Neural cell (in vitro differentiated cells): ENCODE measurements around the gene BAG5. TPM values are rescaled to one million over a fixed set of nuclear protein-coding genes. Genes with fewer than 3 reads are reported as not detected.

Experiments
- H2AFZ ChIP-seq: fragments of 200-600, 300-800 bp; sonication (generic), shearing (Covaris generic); 2 replicates; pipeline ENCODE4 v1.6.0; 2014; ENCODE audit warnings: low read depth, mild to moderate bottlenecking, antibody characterized with exemption, low read length, moderate library complexity
- H3F3A ChIP-seq: fragments of 200-600 bp; shearing (Covaris generic); 2 replicates; pipeline ENCODE4 v1.6.1; 2016; ENCODE audit warnings: mild to moderate bottlenecking, moderate library complexity, mixed read lengths, antibody characterized with exemption, low read length; ENCODE audit not compliant: insufficient read depth, poor library complexity, severe bottlenecking
- H3K27ac ChIP-seq: fragments of 200-600, 300-800 bp; sonication (generic), shearing (Covaris generic); 2 replicates; pipeline ENCODE4 v1.5.1; 2014; ENCODE audit warnings: mild to moderate bottlenecking, low read length, moderate library complexity
- H3K27me3 ChIP-seq: fragments of 300-800, 200-600 bp; sonication (generic), shearing (Covaris generic); 2 replicates; pipeline ENCODE4 v1.6.0; 2014; ENCODE audit warnings: mild to moderate bottlenecking, low read depth, low read length, moderate library complexity; ENCODE audit not compliant: insufficient read depth
- H3K36me3 ChIP-seq: fragments of 300-800, 200-600 bp; sonication (generic), shearing (Covaris generic); 2 replicates; pipeline ENCODE4 v1.5.1; 2014; ENCODE audit warnings: mild to moderate bottlenecking, antibody characterized with exemption, low read length, moderate library complexity; ENCODE audit not compliant: insufficient read depth
- H3K4me2 ChIP-seq: fragments of 300-800, 200-600 bp; sonication (generic), shearing (Covaris generic); 2 replicates; pipeline ENCODE4 v1.6.0; 2014; ENCODE audit warnings: mild to moderate bottlenecking, low read length
- H3K4me3 ChIP-seq: fragments of 300-800, 200-600 bp; sonication (generic), shearing (Covaris generic); 2 replicates; pipeline ENCODE4 v1.5.1; 2014; ENCODE audit warnings: mild to moderate bottlenecking, low read length, moderate library complexity
- H3K79me2 ChIP-seq: fragments of 200-600 bp; shearing (Covaris generic); replicated peaks from 2 replicates; pipeline ENCODE4 v1.6.0; 2014; ENCODE audit warnings: mild to moderate bottlenecking, low read length, moderate library complexity; ENCODE audit not compliant: insufficient read depth
- H3K9ac ChIP-seq: fragments of 300-800, 200-600 bp; sonication (generic), shearing (Covaris generic); 2 replicates; pipeline ENCODE4 v1.6.1; 2016; ENCODE audit warnings: mild to moderate bottlenecking, low read length, mixed read lengths
- H3K9me2 ChIP-seq: fragments of 200-600 bp; shearing (Covaris generic); 2 replicates; pipeline ENCODE4 v1.6.1; 2016; ENCODE audit warnings: mild to moderate bottlenecking, low read length, mixed read lengths; ENCODE audit not compliant: insufficient read depth
- H3K9me3 ChIP-seq: fragments of 200-600, 300-800 bp; sonication (generic), shearing (Covaris generic); 2 replicates; pipeline ENCODE4 v1.6.1; 2016; ENCODE audit warnings: mild to moderate bottlenecking, mixed run types, low read length, moderate library complexity, mixed read lengths
- H4K20me1 ChIP-seq: fragments of 200-600 bp; shearing (Covaris generic); 2 replicates; pipeline ENCODE4 v1.6.1; 2016; ENCODE audit warnings: mild to moderate bottlenecking, mixed run types; ENCODE audit not compliant: insufficient read depth
- EP300 ChIP-seq: fragments of 450-650 bp; conservative IDR thresholded peaks from 2 replicates; pipeline ENCODE4 v1.6.1; 2014; ENCODE audit warnings: antibody characterized with exemption, mild to moderate bottlenecking, moderate library complexity; ENCODE audit not compliant: poor library complexity, severe bottlenecking
- EZH2 ChIP-seq: fragments of 200-600, 300-800 bp; shearing (Covaris generic), sonication (generic); IDR thresholded peaks from 2 replicates; pipeline ENCODE4 v1.6.1; 2014; ENCODE audit warnings: antibody characterized with exemption, low read length, borderline replicate concordance, mild to moderate bottlenecking; ENCODE audit not compliant: insufficient read depth, poor library complexity, severe bottlenecking
- SMC3 ChIP-seq: fragments of 450-650 bp; conservative IDR thresholded peaks from 2 replicates; pipeline ENCODE4 v1.6.1; 2014; ENCODE audit warnings: antibody characterized with exemption, mild to moderate bottlenecking, moderate library complexity; ENCODE audit not compliant: poor library complexity
- polyA plus RNA-seq: library from polyadenylated mRNA; depleted of rRNA; stranded (reverse); fragments of >200 nt; gene quantifications from 2 replicates; pipeline ENCODE4 v1.2.3, GENCODE V29; 2014
- TF ChIP-seq, protein P1 (sequence below): IDR thresholded peaks from 2 replicates; pipeline ENCODE4 v1.6.1; 2012; ENCODE audit warnings: borderline replicate concordance
- TF ChIP-seq, protein P2 (sequence below): fragments of 450-650 bp; IDR thresholded peaks from 2 replicates; pipeline ENCODE4 v1.5.1; 2014; ENCODE audit warnings: antibody characterized with exemption, mild to moderate bottlenecking, moderate library complexity; ENCODE audit not compliant: poor library complexity, severe bottlenecking

The BAG5 gene
- polyA plus RNA-seq, 1 donor from 2014 or later: 25.5 TPM

DNA sequence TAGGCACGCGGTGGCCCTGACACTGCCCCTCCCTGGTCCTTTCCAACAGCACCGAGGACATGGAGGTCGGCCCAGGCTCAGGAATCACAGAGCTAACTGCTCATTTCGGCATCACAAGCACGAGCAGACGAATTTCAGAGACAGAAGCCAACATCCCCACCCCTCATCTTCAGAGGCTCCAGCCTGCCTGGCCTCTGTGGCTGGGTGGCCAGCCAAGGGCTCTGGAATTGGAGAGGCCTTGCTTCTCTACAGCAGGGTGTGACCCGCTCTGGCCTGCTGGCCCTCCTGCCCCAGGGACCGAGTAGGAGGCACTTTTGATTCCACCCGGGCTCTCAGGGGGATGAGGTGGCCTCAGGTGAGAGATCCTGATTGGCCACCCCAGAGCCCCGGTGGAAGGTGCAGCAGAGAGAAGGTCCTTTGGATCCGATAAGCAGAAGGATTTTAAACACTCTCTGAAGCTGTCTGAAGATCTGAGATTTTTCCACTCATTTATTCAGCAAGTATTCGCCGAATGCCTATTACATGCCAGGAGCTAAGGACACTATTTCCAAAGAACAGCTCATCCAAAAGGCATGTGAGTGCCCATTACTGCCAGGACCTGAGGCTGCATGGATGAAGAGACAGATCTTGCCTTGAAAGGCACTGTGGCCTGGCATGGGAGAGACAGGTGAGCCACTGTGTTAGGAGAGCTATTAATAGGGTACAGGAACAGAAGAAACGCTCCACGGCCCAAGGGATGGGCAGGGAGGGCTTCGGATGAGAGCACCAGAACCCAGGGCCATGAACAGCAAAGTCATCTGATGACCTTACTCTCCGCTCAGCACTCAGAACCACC lies 10.2 kb downstream of the BAG5 start (continued):
- TF ChIP-seq, protein P1, sequence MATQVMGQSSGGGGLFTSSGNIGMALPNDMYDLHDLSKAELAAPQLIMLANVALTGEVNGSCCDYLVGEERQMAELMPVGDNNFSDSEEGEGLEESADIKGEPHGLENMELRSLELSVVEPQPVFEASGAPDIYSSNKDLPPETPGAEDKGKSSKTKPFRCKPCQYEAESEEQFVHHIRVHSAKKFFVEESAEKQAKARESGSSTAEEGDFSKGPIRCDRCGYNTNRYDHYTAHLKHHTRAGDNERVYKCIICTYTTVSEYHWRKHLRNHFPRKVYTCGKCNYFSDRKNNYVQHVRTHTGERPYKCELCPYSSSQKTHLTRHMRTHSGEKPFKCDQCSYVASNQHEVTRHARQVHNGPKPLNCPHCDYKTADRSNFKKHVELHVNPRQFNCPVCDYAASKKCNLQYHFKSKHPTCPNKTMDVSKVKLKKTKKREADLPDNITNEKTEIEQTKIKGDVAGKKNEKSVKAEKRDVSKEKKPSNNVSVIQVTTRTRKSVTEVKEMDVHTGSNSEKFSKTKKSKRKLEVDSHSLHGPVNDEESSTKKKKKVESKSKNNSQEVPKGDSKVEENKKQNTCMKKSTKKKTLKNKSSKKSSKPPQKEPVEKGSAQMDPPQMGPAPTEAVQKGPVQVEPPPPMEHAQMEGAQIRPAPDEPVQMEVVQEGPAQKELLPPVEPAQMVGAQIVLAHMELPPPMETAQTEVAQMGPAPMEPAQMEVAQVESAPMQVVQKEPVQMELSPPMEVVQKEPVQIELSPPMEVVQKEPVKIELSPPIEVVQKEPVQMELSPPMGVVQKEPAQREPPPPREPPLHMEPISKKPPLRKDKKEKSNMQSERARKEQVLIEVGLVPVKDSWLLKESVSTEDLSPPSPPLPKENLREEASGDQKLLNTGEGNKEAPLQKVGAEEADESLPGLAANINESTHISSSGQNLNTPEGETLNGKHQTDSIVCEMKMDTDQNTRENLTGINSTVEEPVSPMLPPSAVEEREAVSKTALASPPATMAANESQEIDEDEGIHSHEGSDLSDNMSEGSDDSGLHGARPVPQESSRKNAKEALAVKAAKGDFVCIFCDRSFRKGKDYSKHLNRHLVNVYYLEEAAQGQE: no peak

DNA sequence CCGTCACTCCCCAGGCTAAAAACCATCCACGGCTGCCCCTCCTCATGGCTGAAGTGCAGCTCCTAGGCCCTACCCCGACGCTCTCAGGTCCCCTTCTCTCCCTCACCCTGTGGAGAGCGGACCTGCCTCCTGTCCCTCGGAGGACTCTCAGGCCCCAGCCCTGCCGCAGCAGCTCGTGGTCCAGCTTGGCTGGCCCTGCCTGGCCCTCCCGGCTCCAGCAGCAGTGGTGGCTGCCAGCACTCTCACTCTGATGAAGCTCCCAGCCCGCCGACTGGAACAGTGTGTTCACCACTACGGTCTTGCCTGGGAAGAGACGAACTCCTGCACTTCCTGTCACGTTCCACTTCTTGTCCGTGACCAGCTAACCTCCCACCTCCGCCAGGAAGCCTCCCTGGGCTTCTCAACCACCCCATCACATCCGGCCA lies 11.1 kb downstream of the BAG5 start:
- Histone ChIP-seq H3K4me3 (no peak overlapping the region), H2AFZ (no peak overlapping the region)

DNA sequence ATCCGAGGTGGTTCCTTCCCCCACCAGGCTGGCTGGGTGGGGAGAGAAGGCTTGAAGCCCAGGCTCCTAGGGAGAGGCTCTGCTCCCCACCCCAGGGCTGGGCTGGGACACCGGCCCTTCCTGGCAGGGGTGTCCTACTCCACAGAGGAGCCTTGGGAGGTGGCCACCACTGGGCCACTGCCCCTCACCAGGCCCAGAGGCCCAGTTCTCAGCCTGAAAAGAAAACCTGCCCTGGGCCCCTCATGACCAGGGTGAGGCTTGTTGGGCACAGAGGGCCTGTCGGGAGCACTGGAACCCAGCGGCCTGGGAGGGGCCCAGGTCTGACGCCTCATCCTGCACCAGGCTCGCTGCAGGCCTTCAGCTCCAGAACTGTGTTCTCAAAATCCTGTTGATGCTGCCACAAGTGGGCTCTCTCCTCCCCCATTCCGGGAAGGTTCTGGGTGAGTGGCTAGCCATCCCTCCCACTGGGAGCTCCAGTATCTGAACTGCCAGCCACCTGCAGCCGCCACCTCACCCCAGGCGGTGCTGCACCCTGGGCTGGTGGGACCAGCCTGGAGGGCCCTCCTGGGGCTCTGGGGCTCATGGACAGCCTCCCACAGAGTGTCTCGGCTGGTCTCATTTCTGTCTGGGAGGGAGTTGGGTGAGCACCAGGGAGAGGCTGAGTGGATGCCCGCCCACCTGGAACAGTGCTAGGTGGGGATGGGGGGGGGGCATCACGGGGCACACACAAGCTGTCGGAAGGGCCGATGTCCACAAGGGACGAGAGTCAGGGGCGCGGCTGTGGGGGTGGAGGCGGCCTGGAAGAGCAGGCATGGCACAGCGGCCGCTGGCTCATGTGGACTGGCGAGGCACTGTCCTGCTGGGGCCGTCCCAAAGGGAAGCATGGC lies 11.8 kb downstream of the BAG5 start:
- H3K9ac ChIP-seq: no peak overlapping the region
- no peaks in the 10 kb centered on the region for H4K20me1 ChIP-seq
- no peaks in the 10 kb centered on the region for H3K79me2 ChIP-seq
- no peaks in the 10 kb centered on the region for H3K36me3 ChIP-seq
- H3K27ac ChIP-seq: no peak overlapping the region
- TF ChIP-seq, protein P2, sequence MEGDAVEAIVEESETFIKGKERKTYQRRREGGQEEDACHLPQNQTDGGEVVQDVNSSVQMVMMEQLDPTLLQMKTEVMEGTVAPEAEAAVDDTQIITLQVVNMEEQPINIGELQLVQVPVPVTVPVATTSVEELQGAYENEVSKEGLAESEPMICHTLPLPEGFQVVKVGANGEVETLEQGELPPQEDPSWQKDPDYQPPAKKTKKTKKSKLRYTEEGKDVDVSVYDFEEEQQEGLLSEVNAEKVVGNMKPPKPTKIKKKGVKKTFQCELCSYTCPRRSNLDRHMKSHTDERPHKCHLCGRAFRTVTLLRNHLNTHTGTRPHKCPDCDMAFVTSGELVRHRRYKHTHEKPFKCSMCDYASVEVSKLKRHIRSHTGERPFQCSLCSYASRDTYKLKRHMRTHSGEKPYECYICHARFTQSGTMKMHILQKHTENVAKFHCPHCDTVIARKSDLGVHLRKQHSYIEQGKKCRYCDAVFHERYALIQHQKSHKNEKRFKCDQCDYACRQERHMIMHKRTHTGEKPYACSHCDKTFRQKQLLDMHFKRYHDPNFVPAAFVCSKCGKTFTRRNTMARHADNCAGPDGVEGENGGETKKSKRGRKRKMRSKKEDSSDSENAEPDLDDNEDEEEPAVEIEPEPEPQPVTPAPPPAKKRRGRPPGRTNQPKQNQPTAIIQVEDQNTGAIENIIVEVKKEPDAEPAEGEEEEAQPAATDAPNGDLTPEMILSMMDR: no peak
- TF ChIP-seq, protein P1: no peak
- no peak for TF ChIP-seq EZH2
- no peak for TF ChIP-seq EP300
- TF ChIP-seq SMC3: no peak
- no peaks in the 10 kb centered on the region for H3K27me3 ChIP-seq
- no peak overlapping the region for H3K4me3 ChIP-seq
- no peaks in the 10 kb centered on the region for H3F3A ChIP-seq
- no peak overlapping the region for H2AFZ ChIP-seq
- H3K4me2 ChIP-seq: no peak overlapping the region
- H3K9me3 ChIP-seq: no peaks in the 10 kb centered on the region
- H3K9me2 ChIP-seq: no peaks in the 10 kb centered on the region

More for the DNA sequence above, 11.1 kb downstream of the BAG5 start:
- Histone ChIP-seq H3K9me3 (no peaks in the 10 kb centered on the region), H3K36me3 (no peaks in the 10 kb centered on the region), H3F3A (no peaks in the 10 kb centered on the region), H3K9ac (no peak overlapping the region), H3K79me2 (no peaks in the 10 kb centered on the region), H3K27ac (no peak overlapping the region), H3K4me2 (no peak overlapping the region), H4K20me1 (no peaks in the 10 kb centered on the region), H3K9me2 (no peaks in the 10 kb centered on the region), H3K27me3 (no peaks in the 10 kb centered on the region)
- TF ChIP-seq, protein P2: no peak
